Temporal lobe (tissue), 1 donor: ENCODE data around the gene MCF2L. TPM values are rescaled to one million over a fixed set of nuclear protein-coding genes. Genes with fewer than 3 reads are reported as not detected.

ENCODE experiments used
- total RNA-seq: library from RNA; depleted of rRNA; stranded (reverse); fragments of >200 nt; gene quantifications from one replicate; pipeline ENCODE4 v1.2.3, GENCODE V29; 2014

Gene MCF2L
- total RNA-seq, 1 donor from 2014 or later: 120 TPM

Other genes starting within 250 kb of the MCF2L start
- 0.49 TPM for gene F7, start 136.6 kb downstream of the MCF2L start, total RNA-seq
- 0.74 TPM for gene F10, start 153.6 kb downstream of the MCF2L start, total RNA-seq
- not detected for gene PROZ, start 189.4 kb downstream of the MCF2L start, total RNA-seq
- 35.9 TPM for gene PCID2, start 239.5 kb downstream of the MCF2L start, total RNA-seq
- gene CUL4A, start 240.4 kb downstream of the MCF2L start, total RNA-seq: 59.3 TPM